Sigmoid colon (tissue), 7 donors: ENCODE data around the gene SNX1. TPM values are rescaled to one million over a fixed set of nuclear protein-coding genes. Genes with fewer than 3 reads are reported as not detected.

Source experiments
- DNase-seq: peaks from one replicate; pipeline ENCODE4 v3.0.0-alpha.2; 2019
- H3K27ac ChIP-seq, 4 donors: fragments of 200-600 bp; sonication (generic); one replicate each; pipeline ENCODE4 v1.5.1; 2016 to 2019; ENCODE audit warnings: mild to moderate bottlenecking in 1 of 4
- H3K27me3 ChIP-seq, 3 donors: fragments of 200-600 bp; sonication (generic); one replicate each; pipeline ENCODE4 v1.5.1; 2019; ENCODE audit warnings: mild to moderate bottlenecking in 1 of 3
- H3K36me3 ChIP-seq, 4 donors: fragments of 200-600 bp; sonication (generic); one replicate each; pipeline ENCODE4 v1.5.1; 2016 to 2019
- H3K4me1 ChIP-seq, 4 donors: fragments of 200-600 bp; sonication (generic); one replicate each; pipeline ENCODE4 v1.5.1; 2017 to 2019
- H3K4me3 ChIP-seq, 4 donors: fragments of 200-600 bp; sonication (generic); one replicate each; pipeline ENCODE4 v1.5.1; 2017 to 2019; ENCODE audit warnings: mild to moderate bottlenecking in 2 of 4, moderate library complexity in 1 of 4
- H3K9me3 ChIP-seq, 4 donors: fragments of 200-600 bp in 3 of 4; sonication (generic) in 3 of 4; one replicate each; pipeline versions ENCODE4 v1.5.1 to v1.6.1; 2013 to 2019
- EP300 ChIP-seq, 4 donors: sonication (generic); formaldehyde crosslinking; IDR thresholded peaks; one replicate each; pipeline ENCODE4 v1.6.1; 2017; ENCODE audit warnings: antibody characterized with exemption in 4 of 4
- POLR2A ChIP-seq, 2 donors: fragments of 450-650 bp; IDR thresholded peaks; one replicate each; pipeline ENCODE4 v1.6.1; 2016; ENCODE audit warnings: antibody characterized with exemption in 2 of 2, mild to moderate bottlenecking in 2 of 2, moderate library complexity in 2 of 2
- POLR2AphosphoS5 ChIP-seq, 4 donors: sonication (generic); formaldehyde crosslinking; IDR thresholded peaks; one replicate each; pipeline ENCODE4 v1.6.1; 2017; ENCODE audit warnings: antibody characterized with exemption in 4 of 4
- WGBS, 2 donors: extraction: QIAGEN DNeasy Blood & Tissue Kit; methylation state at CpG; one replicate each; pipeline ENCODE4 v1.1.7; 2013; 5-methylcytosine and 5-hydroxymethylcytosine counted together
- intact Hi-C: fragments of 100-400 bp; cut with DNase I; formaldehyde crosslinking; loops from one replicate; pipeline ENCODE4 v1.15.1; 2023
- polyA plus RNA-seq, 3 donors: library from polyadenylated mRNA; stranded (reverse); fragments of 200-250 nt; gene quantifications; one replicate each; pipeline ENCODE4 v1.2.3, GENCODE V29; 2013
- total RNA-seq, 4 donors: library from RNA; depleted of rRNA; stranded (reverse); fragments of >200 nt; gene quantifications; one replicate each; pipeline ENCODE4 v1.1.0, GENCODE V29; 2016
- TF ChIP-seq, protein P1 (sequence below), 4 experiments: fragments of 450-650 bp in 3 of 4; fragments of 200-600 bp in 1 of 4; IDR thresholded peaks; one replicate each; pipeline ENCODE4 v1.5.1; 2016 to 2019; ENCODE audit warnings: antibody characterized with exemption in 4 of 4, mild to moderate bottlenecking in 3 of 4, moderate library complexity in 2 of 4
- donor health status: healthy with polysubstance abuse.
- donor health status: Bipolar disorder and iron deficiency.
- donor health status: healthy.

Gene SNX1
- total and polyA plus RNA-seq, 7 donors: 70.3 to 88.1 (median 75.1) TPM

DNA sequence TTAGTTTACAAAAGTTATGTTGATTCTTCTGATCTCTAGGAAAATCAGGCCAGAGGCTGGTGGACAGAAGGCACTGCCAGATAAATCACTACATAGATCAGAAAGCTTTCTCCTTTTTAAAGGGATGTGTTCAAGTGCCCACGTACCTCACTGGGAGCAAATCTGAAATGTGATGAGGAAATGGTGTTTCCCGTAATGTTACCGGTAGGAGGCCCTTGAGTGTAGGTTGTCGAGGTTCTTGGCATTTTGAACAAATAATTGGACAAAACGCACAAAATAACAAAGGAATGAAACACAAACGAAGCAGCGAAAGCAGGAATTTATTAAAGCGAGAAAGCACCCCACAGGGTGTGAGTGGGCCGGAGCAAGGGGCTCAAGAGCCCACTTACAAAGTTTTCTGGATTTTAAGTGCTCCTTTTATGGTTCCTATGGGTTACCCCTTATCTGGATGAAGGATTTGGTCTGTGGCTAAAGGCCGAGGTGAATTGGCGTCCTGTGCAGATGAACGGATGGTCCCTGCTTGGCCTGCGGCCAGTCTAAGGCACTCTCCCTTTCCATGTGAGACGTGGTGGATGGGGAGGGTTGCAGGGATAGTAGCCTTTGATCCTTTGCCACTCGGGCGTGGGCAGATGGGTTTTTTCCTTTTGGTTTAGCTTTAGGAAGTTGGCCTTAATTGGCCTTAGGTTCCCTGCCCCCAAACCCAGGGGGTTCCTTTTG lies 1.0 kb downstream of the SNX1 start:
- H3K27ac ChIP-seq: peak overlapping the region; percentile 87 to 91 (median 90)
- no peak for DNase-seq
- H3K4me1 ChIP-seq: peaks cover 0 to 72% (median 65%) of the 10 kb centered on the region in 4 donors

DNA sequence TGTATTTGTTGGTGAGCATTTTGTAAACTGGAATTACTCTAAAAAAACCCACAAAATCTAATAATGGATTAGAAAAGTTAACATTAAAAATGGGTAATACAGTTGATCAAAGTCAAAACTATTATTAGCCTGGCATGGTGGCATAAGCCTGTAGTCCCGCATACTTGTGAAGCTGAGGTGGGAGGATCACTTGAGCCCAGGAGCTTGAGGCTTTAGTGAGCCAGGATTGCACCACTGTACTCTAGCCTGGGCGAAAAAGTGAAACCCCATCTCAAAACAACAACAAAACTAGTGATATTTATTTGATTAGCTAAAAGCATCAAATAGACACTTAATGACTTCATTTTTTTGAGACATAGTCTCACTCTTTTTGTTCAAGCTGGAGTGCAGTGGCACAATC lies 3.6 kb downstream of the SNX1 start:
- WGBS, 2 donors: 84 to 90% methylated on average over 2 of the region's 2 CpGs

More for the DNA sequence above, 1.0 kb downstream of the SNX1 start:
- Histone ChIP-seq H3K27me3 (no peaks in the 10 kb centered on the region), H3K9me3 (no peaks in the 10 kb centered on the region), H3K4me3 (peak overlapping the region; percentile 82 to 99 (median 96)), H3K36me3 (no peaks in the 10 kb centered on the region)
- TF ChIP-seq EP300 (IDR thresholded peaks at IDR 0.05) (no peak), POLR2AphosphoS5 (IDR thresholded peaks at IDR 0.05) (no peak), POLR2A (IDR thresholded peaks at IDR 0.05) (no peak)
- TF ChIP-seq, protein P1, sequence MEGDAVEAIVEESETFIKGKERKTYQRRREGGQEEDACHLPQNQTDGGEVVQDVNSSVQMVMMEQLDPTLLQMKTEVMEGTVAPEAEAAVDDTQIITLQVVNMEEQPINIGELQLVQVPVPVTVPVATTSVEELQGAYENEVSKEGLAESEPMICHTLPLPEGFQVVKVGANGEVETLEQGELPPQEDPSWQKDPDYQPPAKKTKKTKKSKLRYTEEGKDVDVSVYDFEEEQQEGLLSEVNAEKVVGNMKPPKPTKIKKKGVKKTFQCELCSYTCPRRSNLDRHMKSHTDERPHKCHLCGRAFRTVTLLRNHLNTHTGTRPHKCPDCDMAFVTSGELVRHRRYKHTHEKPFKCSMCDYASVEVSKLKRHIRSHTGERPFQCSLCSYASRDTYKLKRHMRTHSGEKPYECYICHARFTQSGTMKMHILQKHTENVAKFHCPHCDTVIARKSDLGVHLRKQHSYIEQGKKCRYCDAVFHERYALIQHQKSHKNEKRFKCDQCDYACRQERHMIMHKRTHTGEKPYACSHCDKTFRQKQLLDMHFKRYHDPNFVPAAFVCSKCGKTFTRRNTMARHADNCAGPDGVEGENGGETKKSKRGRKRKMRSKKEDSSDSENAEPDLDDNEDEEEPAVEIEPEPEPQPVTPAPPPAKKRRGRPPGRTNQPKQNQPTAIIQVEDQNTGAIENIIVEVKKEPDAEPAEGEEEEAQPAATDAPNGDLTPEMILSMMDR (IDR thresholded peaks at IDR 0.05): no peak
- WGBS, 2 donors: 4 to 9% methylated on average over 16 of the region's 16 CpGs
- intact Hi-C loops: no loop called here

DNA sequence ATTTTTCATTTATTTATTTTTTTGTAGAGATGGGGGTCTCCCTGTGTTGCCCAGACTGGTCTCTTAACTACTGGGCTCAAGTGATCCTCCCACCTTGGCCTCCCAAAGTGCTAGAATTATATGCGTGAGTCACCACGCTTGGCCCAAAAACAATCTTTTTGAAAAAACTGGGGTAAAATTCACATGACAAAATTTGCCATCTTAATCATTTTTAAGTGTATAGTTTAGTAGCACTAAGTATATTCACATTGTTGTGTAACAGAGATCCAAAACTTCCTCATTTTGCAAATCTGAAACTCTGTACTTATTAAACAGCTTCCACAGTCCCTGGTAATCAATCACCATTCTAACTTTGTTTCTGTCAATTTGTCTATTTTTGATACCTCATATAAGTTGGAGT lies 5.2 kb downstream of the SNX1 start:
- TF ChIP-seq POLR2AphosphoS5 (IDR thresholded peaks at IDR 0.05): no peak
- no peak for TF ChIP-seq POLR2A (IDR thresholded peaks at IDR 0.05)
- TF ChIP-seq, protein P1 (IDR thresholded peaks at IDR 0.05): no peak
- TF ChIP-seq EP300 (IDR thresholded peaks at IDR 0.05): no peak
- peaks cover 0 to 57% (median 55%) of the 10 kb centered on the region in 4 donors for H3K4me1 ChIP-seq
- no peaks in the 10 kb centered on the region for H3K36me3 ChIP-seq
- intact Hi-C loops: no loop called here
- 88 to 93% methylated on average over 2 of the region's 2 CpGs for WGBS, 2 donors
- no peak overlapping the region for H3K4me3 ChIP-seq
- H3K27me3 ChIP-seq: no peaks in the 10 kb centered on the region
- DNase-seq: no peak
- H3K9me3 ChIP-seq: no peaks in the 10 kb centered on the region
- H3K27ac ChIP-seq: peak overlapping the region in 2 of 4 donors; percentile 14 to 34

More for the DNA sequence above, 3.6 kb downstream of the SNX1 start:
- H3K4me1 ChIP-seq: peaks cover 0 to 55% (median 51%) of the 10 kb centered on the region in 4 donors
- H3K4me3 ChIP-seq: no peak overlapping the region
- H3K9me3 ChIP-seq: no peaks in the 10 kb centered on the region
- H3K27ac ChIP-seq: peak overlapping the region in 1 of 4 donors; percentile 24
- intact Hi-C loops: no loop called here
- DNase-seq: no peak
- H3K27me3 ChIP-seq: no peaks in the 10 kb centered on the region
- TF ChIP-seq POLR2AphosphoS5 (IDR thresholded peaks at IDR 0.05) (no peak), POLR2A (IDR thresholded peaks at IDR 0.05) (no peak), EP300 (IDR thresholded peaks at IDR 0.05) (no peak)
- TF ChIP-seq, protein P1 (IDR thresholded peaks at IDR 0.05): no peak
- no peaks in the 10 kb centered on the region for H3K36me3 ChIP-seq

DNA sequence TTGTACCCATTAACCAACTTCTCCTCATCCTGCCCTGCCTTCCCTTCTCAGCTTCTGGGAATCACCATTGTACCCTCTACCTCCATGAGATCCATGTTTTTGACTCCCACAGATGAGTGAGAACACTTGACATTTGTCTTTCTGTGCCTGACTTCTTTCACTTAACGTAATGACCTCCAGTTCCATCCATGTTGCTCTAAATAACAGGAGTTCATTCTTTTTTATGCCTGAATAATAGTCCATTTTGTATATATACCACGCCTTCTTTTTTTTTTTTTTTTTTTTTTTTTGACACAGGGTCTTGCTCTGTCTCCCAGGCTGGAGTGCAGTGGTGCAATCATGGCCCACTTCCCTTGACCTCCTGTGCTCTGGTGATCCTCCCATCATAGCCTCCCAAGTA lies 6.7 kb downstream of the SNX1 start:
- H3K4me1 ChIP-seq: peaks cover 0 to 60% (median 53%) of the 10 kb centered on the region in 4 donors
- TF ChIP-seq EP300 (IDR thresholded peaks at IDR 0.05) (no peak), POLR2AphosphoS5 (IDR thresholded peaks at IDR 0.05) (no peak), POLR2A (IDR thresholded peaks at IDR 0.05) (no peak)
- TF ChIP-seq, protein P1 (IDR thresholded peaks at IDR 0.05): no peak
- no peak overlapping the region for H3K4me3 ChIP-seq
- no peaks in the 10 kb centered on the region for H3K36me3 ChIP-seq
- H3K27me3 ChIP-seq: no peaks in the 10 kb centered on the region
- DNase-seq: no peak
- no peak overlapping the region for H3K27ac ChIP-seq
- 98% methylated on average over 2 of the region's 2 CpGs for WGBS, 2 donors
- intact Hi-C loops: no loop called here
- H3K9me3 ChIP-seq: no peaks in the 10 kb centered on the region
